OCI-LY1 (cell line): Measurements from ENCODE around the gene ASH1L.

ENCODE experiments used
- EZH2 ChIP-seq: fragments of 200-600 bp; sonication (generic), shearing (Covaris generic); IDR thresholded peaks from 2 replicates; pipeline ENCODE4 v1.8.0; 2017; ENCODE audit warnings: borderline replicate concordance, mixed run types, mild to moderate bottlenecking, antibody characterized with exemption, low read length, moderate library complexity, mixed read lengths
- TF ChIP-seq, protein P1 (sequence below): fragments of 200-600 bp; sonication (generic), shearing (Covaris generic); IDR thresholded peaks from 2 replicates; pipeline ENCODE4 v1.5.1; 2017; ENCODE audit warnings: mild to moderate bottlenecking, antibody characterized with exemption, low read length, moderate library complexity, mixed read lengths

DNA sequence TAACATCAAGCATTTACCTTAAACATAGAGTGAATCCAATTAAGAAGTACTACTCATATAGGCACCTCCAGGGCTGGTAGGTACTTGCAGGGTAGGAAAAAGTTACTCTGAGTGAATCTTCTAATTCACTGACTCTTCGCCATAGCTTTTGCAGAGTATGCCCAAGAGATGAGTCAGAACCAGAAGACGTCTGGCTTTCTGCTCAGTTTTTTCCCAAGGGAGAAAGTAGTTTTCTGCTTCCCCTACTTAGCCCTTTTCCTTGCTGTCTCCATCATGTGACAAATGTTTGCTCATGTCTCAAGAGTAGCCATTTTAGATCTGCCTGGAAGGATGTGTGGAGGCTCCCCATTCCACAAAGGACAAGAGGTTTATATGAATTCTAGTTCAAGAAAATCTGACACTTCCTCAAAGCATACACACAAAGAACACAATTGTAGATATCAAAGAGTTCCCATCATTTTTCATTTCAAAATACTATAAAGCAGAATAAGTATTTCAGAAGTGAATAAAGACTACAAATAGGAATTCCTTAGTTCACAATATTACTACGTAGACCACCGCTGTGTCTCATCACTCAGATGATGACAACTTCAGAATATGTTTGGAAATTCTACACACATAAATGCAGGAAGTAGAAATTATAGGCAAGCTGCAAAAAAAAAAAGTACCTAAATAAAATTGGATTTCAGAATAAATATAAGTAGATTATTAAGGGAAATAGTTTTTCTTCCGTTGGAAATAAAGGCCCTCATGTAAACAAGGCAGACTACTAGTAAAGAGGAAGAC lies 98.5 kb downstream of the ASH1L start:
- TF ChIP-seq, protein P1, sequence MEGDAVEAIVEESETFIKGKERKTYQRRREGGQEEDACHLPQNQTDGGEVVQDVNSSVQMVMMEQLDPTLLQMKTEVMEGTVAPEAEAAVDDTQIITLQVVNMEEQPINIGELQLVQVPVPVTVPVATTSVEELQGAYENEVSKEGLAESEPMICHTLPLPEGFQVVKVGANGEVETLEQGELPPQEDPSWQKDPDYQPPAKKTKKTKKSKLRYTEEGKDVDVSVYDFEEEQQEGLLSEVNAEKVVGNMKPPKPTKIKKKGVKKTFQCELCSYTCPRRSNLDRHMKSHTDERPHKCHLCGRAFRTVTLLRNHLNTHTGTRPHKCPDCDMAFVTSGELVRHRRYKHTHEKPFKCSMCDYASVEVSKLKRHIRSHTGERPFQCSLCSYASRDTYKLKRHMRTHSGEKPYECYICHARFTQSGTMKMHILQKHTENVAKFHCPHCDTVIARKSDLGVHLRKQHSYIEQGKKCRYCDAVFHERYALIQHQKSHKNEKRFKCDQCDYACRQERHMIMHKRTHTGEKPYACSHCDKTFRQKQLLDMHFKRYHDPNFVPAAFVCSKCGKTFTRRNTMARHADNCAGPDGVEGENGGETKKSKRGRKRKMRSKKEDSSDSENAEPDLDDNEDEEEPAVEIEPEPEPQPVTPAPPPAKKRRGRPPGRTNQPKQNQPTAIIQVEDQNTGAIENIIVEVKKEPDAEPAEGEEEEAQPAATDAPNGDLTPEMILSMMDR, result no peak
- no peak for TF ChIP-seq EZH2
